ENCODE data around the gene URM1. TPM values are rescaled to one million over a fixed set of nuclear protein-coding genes. Genes with fewer than 3 reads are reported as not detected.
A peak's percentile ranks its signal among the peaks of the same experiment; 100 is the strongest.
"Not testable (repeated sequence)": the region's sequence is repeated elsewhere in the genome, so short reads cannot be mapped to it uniquely, and the experiment has no call there.

Gene URM1
- total RNA-seq, 2 donors from 2014 or later = 41.4 to 83.5 TPM

DNA sequence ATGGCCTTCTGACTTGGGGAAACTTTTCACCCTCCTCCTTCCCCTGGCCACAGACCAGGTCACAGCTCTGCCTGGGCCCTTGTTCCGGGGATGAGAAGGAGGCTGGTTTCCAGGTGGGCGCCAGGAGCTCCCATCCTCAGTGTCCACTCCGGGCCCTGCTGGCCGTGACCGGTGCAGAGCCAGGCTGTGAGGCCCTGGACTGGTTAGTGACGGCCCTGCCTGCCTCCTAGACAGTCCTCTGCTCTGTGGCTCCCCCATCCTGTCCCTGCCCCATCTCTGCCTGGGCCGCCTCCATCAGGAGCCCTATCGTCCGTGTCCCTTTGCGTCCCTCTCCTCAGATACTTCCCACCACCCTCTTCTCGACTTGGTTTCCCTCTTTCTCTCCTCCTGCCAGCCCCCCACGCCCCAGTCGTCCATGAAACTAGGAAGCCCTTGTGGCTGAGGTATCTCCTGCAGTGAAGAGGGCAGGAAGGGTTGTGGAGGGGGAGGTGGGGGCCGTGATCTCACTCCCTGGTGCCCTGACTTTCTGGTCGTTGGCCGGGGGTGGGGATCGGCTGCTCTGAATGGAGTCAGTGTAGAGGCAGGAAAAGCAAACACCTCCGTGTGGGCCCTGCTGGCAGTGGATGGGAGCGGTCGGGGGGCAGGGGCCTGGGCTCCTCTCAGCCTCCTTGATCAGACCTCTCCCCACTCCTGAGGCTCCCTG, 34.1 kb downstream of the URM1 start:
- Mint-ChIP-seq H3K27me3 (peaks cover 16% of the 10 kb centered on the region), H3K27ac (no peak overlapping the region), H3K36me3 (ENCODE audit: low read depth) (no peaks in the 10 kb centered on the region), H3K4me1 (no peaks in the 10 kb centered on the region), H3K4me3 (no peak overlapping the region), H3K9me3 (no peaks in the 10 kb centered on the region)
- no peak for ATAC-seq (replicated peaks)

DNA sequence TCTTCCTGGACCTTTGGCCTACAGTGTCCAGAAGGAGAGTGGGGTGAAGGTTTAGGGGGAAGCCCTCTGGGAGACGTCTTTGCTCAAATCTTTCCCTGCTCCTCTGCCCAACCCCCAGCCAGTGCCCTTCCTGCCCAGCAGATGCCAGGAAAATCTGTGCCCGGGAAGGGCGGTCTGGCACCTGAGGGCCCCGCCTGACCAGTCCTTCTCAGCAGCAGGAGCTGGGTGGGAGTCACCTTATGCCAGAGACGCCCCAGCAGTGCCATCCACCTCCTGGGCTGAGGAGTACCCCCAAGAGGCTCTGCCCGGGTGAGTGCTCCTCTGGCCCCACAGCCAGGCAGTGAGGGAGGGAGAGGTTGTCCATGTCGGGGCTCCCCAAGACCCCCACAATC, 34.6 kb downstream of the URM1 start:
- ATAC-seq (replicated peaks) = no peak
- Mint-ChIP-seq H3K36me3 (ENCODE audit: low read depth) (no peaks in the 10 kb centered on the region), H3K27ac (no peak overlapping the region)

GRCh38 chr9:128406848-128407391, 35.7 kb downstream of the URM1 start:
- Mint-ChIP-seq H3K27me3 (peaks cover 22% of the 10 kb centered on the region), H3K4me1 (no peaks in the 10 kb centered on the region), H3K36me3 (ENCODE audit: low read depth) (no peaks in the 10 kb centered on the region), H3K9me3 (no peaks in the 10 kb centered on the region), H3K27ac (peak overlapping the region; percentile 43), H3K4me3 (no peak overlapping the region)
- no peak for ATAC-seq (replicated peaks)

More for the DNA sequence above, 34.6 kb downstream of the URM1 start:
- H3K9me3 Mint-ChIP-seq = no peaks in the 10 kb centered on the region
- H3K4me3 Mint-ChIP-seq = no peak overlapping the region
- no peaks in the 10 kb centered on the region for H3K4me1 Mint-ChIP-seq
- H3K27me3 Mint-ChIP-seq = peaks cover 16% of the 10 kb centered on the region

- Mint-ChIP-seq H3K27ac (no peak overlapping the region), H3K36me3 (ENCODE audit: low read depth) (no peaks in the 10 kb centered on the region), H3K4me3 (no peak overlapping the region), H3K27me3 (peaks cover 22% of the 10 kb centered on the region), H3K9me3 (no peaks in the 10 kb centered on the region), H3K4me1 (no peaks in the 10 kb centered on the region)
- no peak for ATAC-seq (replicated peaks)
Observed at GRCh38 chr9:128408963-128409431, 37.8 kb downstream of the URM1 start.

- H3K9me3 Mint-ChIP-seq = no peaks in the 10 kb centered on the region
- peaks cover 25% of the 10 kb centered on the region for H3K27me3 Mint-ChIP-seq
- no peak for ATAC-seq (replicated peaks)
- no peaks in the 10 kb centered on the region for H3K4me1 Mint-ChIP-seq
- no peak overlapping the region for H3K27ac Mint-ChIP-seq
- H3K36me3 Mint-ChIP-seq (ENCODE audit: low read depth) = no peaks in the 10 kb centered on the region
- H3K4me3 Mint-ChIP-seq = no peak overlapping the region
Observed at GRCh38 chr9:128409450-128409849, 38.3 kb downstream of the URM1 start.

- Mint-ChIP-seq H3K36me3 (ENCODE audit: low read depth) (no peaks in the 10 kb centered on the region), H3K4me1 (no peaks in the 10 kb centered on the region), H3K9me3 (no peaks in the 10 kb centered on the region), H3K4me3 (no peak overlapping the region), H3K27me3 (peaks cover 29% of the 10 kb centered on the region), H3K27ac (no peak overlapping the region)
- no peak for ATAC-seq (replicated peaks)
Observed at GRCh38 chr9:128409978-128410377, 38.8 kb downstream of the URM1 start.

- Mint-ChIP-seq H3K27me3 (peaks cover 38% of the 10 kb centered on the region), H3K36me3 (ENCODE audit: low read depth) (no peaks in the 10 kb centered on the region), H3K27ac (no peak overlapping the region), H3K4me3 (no peak overlapping the region), H3K9me3 (no peaks in the 10 kb centered on the region), H3K4me1 (no peaks in the 10 kb centered on the region)
- ATAC-seq (replicated peaks) = no peak
Observed at GRCh38 chr9:128411364-128412119, 40.4 kb downstream of the URM1 start.

GRCh38 chr9:128412120-128412790, 41.1 kb downstream of the URM1 start:
- no peaks in the 10 kb centered on the region for H3K9me3 Mint-ChIP-seq
- H3K4me1 Mint-ChIP-seq = no peaks in the 10 kb centered on the region
- H3K27ac Mint-ChIP-seq = no peak overlapping the region
- peak; percentile 37 for ATAC-seq (replicated peaks)
- H3K36me3 Mint-ChIP-seq (ENCODE audit: low read depth) = no peaks in the 10 kb centered on the region
- H3K4me3 Mint-ChIP-seq = no peak overlapping the region
- H3K27me3 Mint-ChIP-seq = peaks cover 36% of the 10 kb centered on the region

- H3K4me1 Mint-ChIP-seq; H3K4me3 Mint-ChIP-seq; H3K36me3 Mint-ChIP-seq (ENCODE audit: low read depth); ATAC-seq (replicated peaks); H3K27ac Mint-ChIP-seq; H3K9me3 Mint-ChIP-seq: not testable (repeated sequence)
- peaks cover 29% of the 10 kb centered on the region for H3K27me3 Mint-ChIP-seq
Observed at GRCh38 chr9:128413728-128414127, 42.6 kb downstream of the URM1 start.

GRCh38 chr9:128414461-128414860, 43.3 kb downstream of the URM1 start:
- peaks cover 27% of the 10 kb centered on the region for H3K27me3 Mint-ChIP-seq
- H3K27ac Mint-ChIP-seq = no peak overlapping the region
- no peaks in the 10 kb centered on the region for H3K4me1 Mint-ChIP-seq
- no peaks in the 10 kb centered on the region for H3K9me3 Mint-ChIP-seq
- no peaks in the 10 kb centered on the region for H3K36me3 Mint-ChIP-seq (ENCODE audit: low read depth)
- ATAC-seq (replicated peaks) = no peak
- H3K4me3 Mint-ChIP-seq = no peak overlapping the region

- no peaks in the 10 kb centered on the region for H3K4me1 Mint-ChIP-seq
- no peak overlapping the region for H3K27ac Mint-ChIP-seq
- H3K4me3 Mint-ChIP-seq = no peak overlapping the region
- H3K27me3 Mint-ChIP-seq = peaks cover 27% of the 10 kb centered on the region
- ATAC-seq (replicated peaks) = no peak
- H3K9me3 Mint-ChIP-seq = no peaks in the 10 kb centered on the region
- no peaks in the 10 kb centered on the region for H3K36me3 Mint-ChIP-seq (ENCODE audit: low read depth)
Observed at GRCh38 chr9:128415281-128415680, 44.1 kb downstream of the URM1 start.

DNA sequence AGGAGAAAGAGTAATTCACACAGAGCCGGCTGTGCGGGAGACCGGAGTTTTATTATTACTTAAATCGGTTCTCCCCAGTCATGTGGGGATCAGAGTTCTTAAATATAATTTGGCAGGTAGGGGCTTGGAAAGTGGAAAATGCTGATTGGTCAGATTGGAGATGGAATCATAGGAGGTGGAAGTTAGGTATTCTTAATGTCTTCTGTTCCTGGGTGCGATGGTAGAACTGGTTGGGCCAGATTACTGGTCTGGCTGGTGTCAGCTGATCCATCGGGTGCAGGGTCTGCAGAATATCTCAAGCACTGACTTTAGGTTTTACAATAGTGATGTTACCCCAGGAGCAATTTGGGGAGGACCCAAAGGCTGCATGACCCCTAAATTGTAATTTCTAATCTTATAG, 44.8 kb downstream of the URM1 start:
- no peak for ATAC-seq (replicated peaks)
- H3K27ac Mint-ChIP-seq = no peak overlapping the region
- no peaks in the 10 kb centered on the region for H3K9me3 Mint-ChIP-seq
- no peak overlapping the region for H3K4me3 Mint-ChIP-seq
- H3K27me3 Mint-ChIP-seq = peaks cover 27% of the 10 kb centered on the region
- no peaks in the 10 kb centered on the region for H3K4me1 Mint-ChIP-seq
- no peaks in the 10 kb centered on the region for H3K36me3 Mint-ChIP-seq (ENCODE audit: low read depth)

DNA sequence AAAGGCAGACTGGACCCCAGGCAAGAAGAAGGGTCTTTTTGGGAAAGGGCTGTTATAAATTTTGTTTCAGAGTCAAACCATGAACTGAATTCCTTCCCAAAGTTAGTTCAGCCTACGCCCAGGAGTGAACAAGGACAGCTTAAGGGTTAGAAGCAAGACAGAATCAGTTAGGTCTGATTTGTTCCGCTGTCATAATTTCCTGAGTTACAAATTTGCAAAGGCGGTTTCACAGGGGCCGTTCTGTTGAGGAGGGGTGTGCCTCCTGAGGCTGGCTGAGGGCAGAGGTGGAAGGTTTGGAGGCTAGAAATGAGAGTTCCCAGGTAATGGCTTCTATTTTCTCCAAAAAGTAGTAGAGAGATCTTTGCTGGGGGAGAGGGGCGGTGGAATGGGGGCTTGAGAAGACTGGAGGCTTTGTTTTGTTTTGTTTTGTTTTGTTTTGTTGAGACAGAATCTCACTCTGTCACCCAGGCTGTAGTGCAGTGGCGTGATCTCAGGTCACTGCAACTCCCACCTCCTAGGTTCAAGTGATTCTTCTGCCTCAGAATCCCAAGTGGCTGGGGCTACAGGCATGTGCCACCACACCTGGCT, 45.4 kb downstream of the URM1 start:
- no peaks in the 10 kb centered on the region for H3K36me3 Mint-ChIP-seq (ENCODE audit: low read depth)
- H3K9me3 Mint-ChIP-seq = no peaks in the 10 kb centered on the region
- H3K27ac Mint-ChIP-seq = no peak overlapping the region
- H3K4me1 Mint-ChIP-seq = no peaks in the 10 kb centered on the region
- no peak overlapping the region for H3K4me3 Mint-ChIP-seq
- H3K27me3 Mint-ChIP-seq = peaks cover 21% of the 10 kb centered on the region
- ATAC-seq (replicated peaks) = no peak

Data from activated T-helper 17 cell treated with anti-CD3 and anti-CD28 coated beads, Interleukin-2, amount 50 U/mL, for 72 hours (primary cell).